HUES64 (cell line): ENCODE measurements around the gene ARL5C.

Experiments used
- H3K27ac ChIP-seq: 2 replicates; pipeline ENCODE4 v1.7.0; 2013; ENCODE audit warnings: low read depth, low read length, inconsistent platforms
- H3K27me3 ChIP-seq: 2 replicates; pipeline ENCODE4 v1.6.1; 2013; ENCODE audit warnings: mild to moderate bottlenecking, low read length; ENCODE audit not compliant: insufficient read depth
- H3K36me3 ChIP-seq: 2 replicates; pipeline ENCODE4 v1.6.1; 2013; ENCODE audit warnings: mild to moderate bottlenecking, low read length; ENCODE audit not compliant: insufficient read depth
- H3K4me1 ChIP-seq: 2 replicates; pipeline ENCODE4 v1.6.1; 2013; ENCODE audit warnings: mild to moderate bottlenecking, low read length, moderate library complexity; ENCODE audit not compliant: insufficient read depth
- H3K4me3 ChIP-seq: 2 replicates; pipeline ENCODE4 v1.5.1; 2013; ENCODE audit warnings: mild to moderate bottlenecking, low read length, moderate library complexity
- H3K9ac ChIP-seq: 2 replicates; pipeline ENCODE4 v1.6.1; 2013; ENCODE audit warnings: mild to moderate bottlenecking, low read depth, low read length
- H3K9me3 ChIP-seq: 2 replicates; pipeline ENCODE4 v1.6.1; 2013; ENCODE audit warnings: low read depth, low read length; ENCODE audit not compliant: insufficient read depth
- WGBS: fragments of 150-250, 120-280 bp; methylation state at CpG from one replicate; pipeline ENCODE4 v1.1.7; 2013; ENCODE audit warnings: missing lambda C conversion rate; 5-methylcytosine and 5-hydroxymethylcytosine counted together

The ARL5C gene

DNA sequence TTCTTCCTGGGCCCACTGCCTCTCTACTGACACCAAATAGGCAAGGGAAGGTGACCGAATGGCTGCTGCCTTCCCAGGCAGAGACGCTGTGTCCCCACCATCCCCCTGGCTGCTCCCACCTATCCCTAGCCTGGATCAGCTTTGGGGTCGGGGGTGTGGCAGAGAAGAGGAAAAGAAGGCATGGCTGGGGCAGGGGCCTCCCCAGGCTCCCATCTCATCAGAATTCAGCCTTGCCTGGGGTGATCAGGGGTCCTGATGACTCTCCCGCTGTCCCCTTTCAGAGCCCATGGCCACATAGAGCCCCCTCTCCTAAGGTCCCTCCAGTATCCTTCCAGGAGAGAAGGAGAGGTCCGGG is 15.2 kb downstream of the ARL5C start:
- Histone ChIP-seq H3K4me1 (0 out of 2 replicates have a peak, but pooled peaks cover 3% of the 10 kb centered on the region), H3K9ac (no peak overlapping the region), H3K36me3 (no peaks in the 10 kb centered on the region), H3K4me3 (peak overlapping the region; percentile 52), H3K27ac (no peak overlapping the region), H3K27me3 (peaks cover 39% of the 10 kb centered on the region), H3K9me3 (no peaks in the 10 kb centered on the region)
- 24% methylated on average over 4 of the region's 5 CpGs for WGBS

DNA sequence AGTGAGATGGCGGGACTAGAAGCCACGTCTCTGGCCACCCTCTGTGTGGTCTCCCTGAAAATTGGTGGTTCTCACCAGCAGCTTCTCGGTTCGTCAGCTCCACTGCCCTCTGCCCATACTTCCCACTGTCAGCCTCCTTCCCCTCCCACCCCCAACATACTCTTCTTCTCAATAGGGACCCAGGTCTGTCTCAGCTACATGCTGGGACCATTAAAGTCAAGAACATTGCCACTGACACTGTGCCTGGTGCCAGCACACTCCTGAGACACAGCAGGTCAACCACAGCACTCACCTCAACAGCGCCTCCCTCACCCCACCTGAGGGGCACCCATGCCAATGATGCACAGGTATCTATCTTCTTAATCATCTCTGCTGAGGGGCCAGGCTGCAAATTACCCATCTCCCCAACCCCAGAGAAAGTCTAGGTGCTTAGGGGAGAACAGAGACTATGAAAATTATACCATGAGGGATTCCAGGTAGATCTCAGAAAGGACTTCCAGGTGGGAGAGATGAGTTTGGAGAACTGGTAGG is 15.8 kb downstream of the ARL5C start:
- Histone ChIP-seq H3K27ac (no peak overlapping the region), H3K36me3 (no peaks in the 10 kb centered on the region), H3K4me3 (no peak overlapping the region), H3K27me3 (peaks cover 39% of the 10 kb centered on the region), H3K9me3 (no peaks in the 10 kb centered on the region), H3K9ac (no peak overlapping the region), H3K4me1 (0 out of 2 replicates have a peak, but pooled peaks cover 3% of the 10 kb centered on the region)
- WGBS: 60% methylated on average over 5 of the region's 5 CpGs

DNA sequence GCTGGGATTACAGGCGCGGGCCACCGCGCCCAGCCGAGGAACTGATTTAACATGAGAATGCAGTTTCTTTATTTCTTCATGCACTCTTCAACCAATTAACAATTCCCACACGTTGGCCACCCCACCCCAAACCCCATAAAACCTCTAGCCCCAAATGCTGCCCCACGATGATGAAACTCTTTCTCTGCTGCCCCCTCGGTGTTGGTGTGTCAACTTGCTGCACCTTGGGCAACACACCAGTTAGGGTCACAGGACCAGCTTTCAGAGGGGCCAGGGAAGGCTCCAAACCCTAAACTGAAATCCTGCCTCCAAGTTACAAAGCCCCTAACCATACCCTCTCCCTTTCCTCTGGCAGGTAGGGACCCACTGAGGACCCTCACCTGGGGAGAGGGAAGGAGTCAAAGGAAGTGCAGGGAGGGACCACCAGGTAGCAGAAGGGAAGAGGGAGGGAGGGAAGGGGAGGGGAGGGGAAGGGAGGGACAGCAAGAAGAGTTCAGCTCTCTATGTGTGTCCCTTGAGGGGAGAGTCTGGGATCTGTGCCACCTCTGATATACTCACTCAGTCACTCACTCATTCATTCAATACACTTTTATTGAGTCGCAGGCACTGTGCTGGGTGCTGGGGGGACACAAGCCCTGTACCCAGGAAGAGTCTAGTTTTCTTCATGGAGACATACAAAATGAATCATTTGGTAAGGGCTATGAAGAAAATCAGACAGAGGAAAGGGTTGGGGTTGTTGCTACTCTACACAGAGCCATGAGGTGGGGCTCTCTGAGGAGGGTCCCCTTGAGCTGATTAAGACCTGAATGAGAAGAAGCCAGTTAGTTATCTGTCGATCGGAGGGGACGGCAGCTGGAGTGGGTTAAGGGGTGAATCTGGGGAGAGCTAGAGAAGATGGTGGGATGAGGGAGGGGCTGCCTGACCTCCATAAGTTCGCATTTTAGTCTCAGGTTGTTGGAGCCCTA is 18.5 kb downstream of the ARL5C start:
- Histone ChIP-seq H3K4me1 (0 out of 2 replicates have a peak, but pooled peaks cover 3% of the 10 kb centered on the region), H3K9ac (no peak overlapping the region), H3K36me3 (no peaks in the 10 kb centered on the region), H3K27ac (no peak overlapping the region), H3K4me3 (no peak overlapping the region), H3K9me3 (no peaks in the 10 kb centered on the region), H3K27me3 (peaks cover 37% of the 10 kb centered on the region)
- 69% methylated on average over 13 of the region's 13 CpGs for WGBS

- H3K27me3 ChIP-seq: peaks cover 26% of the 10 kb centered on the region
- H3K9me3 ChIP-seq: 0 out of 2 replicates have a peak, but pooled peaks cover 2% of the 10 kb centered on the region
- H3K4me1 ChIP-seq: 0 out of 2 replicates have a peak, but pooled peaks cover 3% of the 10 kb centered on the region
- no peak overlapping the region for H3K4me3 ChIP-seq
- H3K9ac ChIP-seq: no peak overlapping the region
- 96% methylated on average over 2 of the region's 3 CpGs for WGBS
- H3K36me3 ChIP-seq: no peaks in the 10 kb centered on the region
- H3K27ac ChIP-seq: no peak overlapping the region
Observed at GRCh38 chr17:39146273-39146672, 19.7 kb downstream of the ARL5C start.

DNA sequence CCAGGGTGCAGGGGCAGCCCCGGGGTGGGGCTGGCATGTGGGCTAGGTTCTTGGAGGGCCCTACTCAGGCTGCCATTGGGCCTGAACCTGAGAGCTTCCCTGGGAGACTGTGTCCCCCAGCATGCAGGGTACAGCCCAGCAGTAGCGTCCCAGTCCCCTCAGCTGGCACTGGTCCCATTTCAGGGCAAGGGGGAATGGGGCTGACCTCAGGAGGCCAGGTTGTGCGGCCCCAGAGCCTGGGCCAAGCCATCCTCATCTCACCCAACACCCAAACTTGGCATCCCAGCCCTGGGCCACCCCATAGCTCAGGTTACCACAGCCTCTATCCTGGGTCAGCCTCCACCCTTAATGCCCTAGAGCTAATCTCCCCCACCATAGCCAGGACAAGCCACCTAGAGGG is 20.8 kb downstream of the ARL5C start:
- no peaks in the 10 kb centered on the region for H3K36me3 ChIP-seq
- H3K27ac ChIP-seq: no peak overlapping the region
- H3K9me3 ChIP-seq: 0 out of 2 replicates have a peak, but pooled peaks cover 2% of the 10 kb centered on the region
- WGBS: 90% methylated on average over 3 of the region's 3 CpGs
- no peak overlapping the region for H3K4me3 ChIP-seq
- no peaks in the 10 kb centered on the region for H3K4me1 ChIP-seq
- H3K27me3 ChIP-seq: peaks cover 14% of the 10 kb centered on the region
- no peak overlapping the region for H3K9ac ChIP-seq

GRCh38 chr17:39144416-39144840 is 21.5 kb downstream of the ARL5C start:
- Histone ChIP-seq H3K27me3 (peaks cover 7% of the 10 kb centered on the region), H3K27ac (no peak overlapping the region), H3K4me1 (no peaks in the 10 kb centered on the region), H3K9me3 (0 out of 2 replicates have a peak, but pooled peaks cover 2% of the 10 kb centered on the region), H3K4me3 (no peak overlapping the region), H3K9ac (no peak overlapping the region), H3K36me3 (no peaks in the 10 kb centered on the region)
- WGBS: 88% methylated on average over 9 of the region's 9 CpGs

DNA sequence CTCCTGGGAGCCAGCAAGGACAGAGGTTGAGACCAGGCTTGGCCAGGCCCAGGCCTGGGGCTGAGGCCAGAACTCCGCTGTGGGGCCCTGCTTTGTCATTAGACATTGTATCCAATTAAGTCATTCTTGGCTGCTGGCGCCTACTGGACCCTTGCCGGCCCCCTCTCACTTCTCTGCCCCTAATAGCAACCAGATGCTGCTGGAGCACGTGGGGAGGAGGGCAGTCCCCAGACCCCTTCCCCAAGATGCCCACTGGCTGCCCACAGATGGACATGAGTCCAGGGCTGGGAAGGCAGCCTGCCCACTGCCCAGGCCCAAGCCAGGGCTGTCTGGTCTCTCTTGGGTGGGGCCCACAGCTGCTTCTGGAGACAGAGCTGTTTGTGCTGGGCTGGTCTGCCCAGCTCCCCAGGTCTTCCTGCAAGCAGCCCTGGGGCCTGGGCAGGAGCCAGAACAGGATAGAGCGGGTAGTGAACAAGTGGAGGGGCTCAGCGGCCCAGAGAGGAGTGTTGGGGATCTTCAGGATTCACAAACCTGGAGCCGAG is 22.3 kb downstream of the ARL5C start:
- 96% methylated on average over 7 of the region's 7 CpGs for WGBS
- H3K36me3 ChIP-seq: no peaks in the 10 kb centered on the region
- H3K27me3 ChIP-seq: no peaks in the 10 kb centered on the region
- 0 out of 2 replicates have a peak, but pooled peaks cover 2% of the 10 kb centered on the region for H3K9me3 ChIP-seq
- H3K4me1 ChIP-seq: no peaks in the 10 kb centered on the region
- H3K4me3 ChIP-seq: no peak overlapping the region
- no peak overlapping the region for H3K27ac ChIP-seq
- no peak overlapping the region for H3K9ac ChIP-seq

DNA sequence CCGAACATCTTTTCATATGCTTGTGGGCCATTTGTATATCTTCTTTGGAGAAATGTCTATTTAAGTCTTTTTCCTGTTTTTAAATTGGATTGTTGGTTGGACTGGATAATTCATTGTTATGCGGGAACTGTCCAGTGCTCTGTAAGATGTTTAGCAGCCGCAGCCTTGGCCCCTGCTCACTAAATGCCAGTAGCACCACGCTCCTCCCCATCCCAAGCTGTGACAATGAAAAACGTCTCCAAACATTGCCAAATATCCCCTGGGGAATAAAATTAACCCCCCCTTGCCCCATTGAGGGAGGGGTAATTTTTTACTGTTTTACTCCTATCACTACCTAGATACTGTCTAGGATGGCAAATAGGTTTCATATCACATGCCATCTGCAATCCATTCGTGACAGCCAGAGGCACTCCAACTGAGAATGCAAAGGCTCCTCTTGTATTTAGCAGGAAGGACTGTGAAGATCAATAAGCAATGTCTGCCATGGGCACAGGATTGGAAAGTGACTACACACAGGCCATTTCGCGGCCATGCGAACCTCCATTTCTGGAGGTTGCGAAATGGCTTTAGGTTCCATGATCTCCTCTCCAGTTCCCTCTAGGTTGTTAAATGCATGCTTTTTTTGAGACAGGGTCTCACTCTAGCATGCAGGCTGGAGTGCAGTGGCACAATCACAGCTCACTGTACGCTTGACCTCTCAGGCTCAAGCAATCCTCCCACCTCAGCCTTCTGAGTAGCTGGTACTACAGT is 23.9 kb downstream of the ARL5C start:
- Histone ChIP-seq H3K27me3 (no peaks in the 10 kb centered on the region), H3K4me1 (no peaks in the 10 kb centered on the region), H3K4me3 (no peak overlapping the region), H3K9me3 (0 out of 2 replicates have a peak, but pooled peaks cover 2% of the 10 kb centered on the region), H3K9ac (no peak overlapping the region), H3K27ac (no peak overlapping the region), H3K36me3 (no peaks in the 10 kb centered on the region)
- 91% methylated on average over 10 of the region's 11 CpGs for WGBS

DNA sequence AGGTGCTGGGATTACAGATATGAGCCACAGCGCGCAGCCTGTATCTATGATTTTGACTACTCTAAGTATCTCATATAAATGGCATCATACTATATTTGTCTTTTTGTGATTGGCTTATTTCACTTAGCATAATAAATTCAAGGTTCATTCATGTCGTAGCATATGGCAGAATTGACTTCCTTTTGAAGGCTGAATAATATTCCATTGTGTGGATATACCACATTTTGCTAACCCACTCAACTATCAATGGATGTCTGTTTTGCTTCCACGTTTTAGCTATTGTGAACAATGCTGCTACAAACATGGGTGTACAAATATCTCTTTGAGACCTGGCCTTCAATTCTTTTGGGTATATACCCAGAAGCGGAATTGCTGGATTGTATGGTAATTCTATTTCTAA is 24.7 kb downstream of the ARL5C start:
- no peaks in the 10 kb centered on the region for H3K36me3 ChIP-seq
- no peaks in the 10 kb centered on the region for H3K27me3 ChIP-seq
- no peak overlapping the region for H3K4me3 ChIP-seq
- 0 out of 2 replicates have a peak, but pooled peaks cover 2% of the 10 kb centered on the region for H3K9me3 ChIP-seq
- no peak overlapping the region for H3K9ac ChIP-seq
- H3K27ac ChIP-seq: no peak overlapping the region
- H3K4me1 ChIP-seq: no peaks in the 10 kb centered on the region
- WGBS: 96% methylated on average over 2 of the region's 5 CpGs

GRCh38 chr17:39139561-39139960 is 26.4 kb downstream of the ARL5C start:
- H3K9me3 ChIP-seq: 0 out of 2 replicates have a peak, but pooled peaks cover 2% of the 10 kb centered on the region
- no peak overlapping the region for H3K27ac ChIP-seq
- no peaks in the 10 kb centered on the region for H3K36me3 ChIP-seq
- no peak overlapping the region for H3K4me3 ChIP-seq
- 96% methylated on average over 9 of the region's 9 CpGs for WGBS
- H3K9ac ChIP-seq: no peak overlapping the region
- no peaks in the 10 kb centered on the region for H3K27me3 ChIP-seq
- no peaks in the 10 kb centered on the region for H3K4me1 ChIP-seq
